ENCODE results near the gene ARHGEF37. TPM values are rescaled to one million over a fixed set of nuclear protein-coding genes. Genes with fewer than 3 reads are reported as not detected.
"Not testable (repeated sequence)": the region's sequence is repeated elsewhere in the genome, so short reads cannot be mapped to it uniquely, and the experiment has no call there.

The ARHGEF37 gene
- total and polyA plus RNA-seq, 8 donors = 4.2 to 7.3 (median 5.2) TPM

- no peaks in the 10 kb centered on the region for H3K27me3 ChIP-seq
- H3K4me3 ChIP-seq = no peak overlapping the region
- TF ChIP-seq CTCF (IDR thresholded peaks at IDR 0.05) = no peak
- H3K27ac ChIP-seq = no peak overlapping the region
- H3K36me3 ChIP-seq = no peaks in the 10 kb centered on the region
- no peak for ATAC-seq
- intact Hi-C loops (cut with DNase I) = no loop called here
- peaks cover 0 to 8% of the 10 kb centered on the region in 2 donors for H3K4me1 ChIP-seq
- no peaks in the 10 kb centered on the region for H3K9me3 ChIP-seq
- no peak for DNase-seq
Measured at GRCh38 chr5:149588936-149589335, 7.6 kb downstream of the ARHGEF37 start.

- no peaks in the 10 kb centered on the region for H3K36me3 ChIP-seq
- no peak overlapping the region for H3K27ac ChIP-seq
- TF ChIP-seq CTCF (IDR thresholded peaks at IDR 0.05) = no peak
Measured at GRCh38 chr5:149593370-149593769, 12.1 kb downstream of the ARHGEF37 start.

GRCh38 chr5:149594206-149594895 lies 13.1 kb downstream of the ARHGEF37 start:
- intact Hi-C loops (cut with DNase I) = no loop called here
- Histone ChIP-seq H3K27ac (no peak overlapping the region), H3K4me3 (no peak overlapping the region), H3K4me1 (no peaks in the 10 kb centered on the region), H3K36me3 (no peaks in the 10 kb centered on the region), H3K27me3 (no peaks in the 10 kb centered on the region), H3K9me3 (no peaks in the 10 kb centered on the region)
- ATAC-seq (no peak), DNase-seq (no peak)
- TF ChIP-seq CTCF (IDR thresholded peaks at IDR 0.05) = no peak

More at GRCh38 chr5:149593370-149593769, 12.1 kb downstream of the ARHGEF37 start:
- Histone ChIP-seq H3K27me3 (no peaks in the 10 kb centered on the region), H3K4me1 (no peaks in the 10 kb centered on the region), H3K4me3 (no peak overlapping the region), H3K9me3 (no peaks in the 10 kb centered on the region)
- intact Hi-C loops (cut with DNase I) = no loop called here
- ATAC-seq (no peak), DNase-seq (no peak)

- H3K27me3 ChIP-seq; DNase-seq; H3K9me3 ChIP-seq; intact Hi-C loops (cut with DNase I); H3K36me3 ChIP-seq; ATAC-seq; H3K4me3 ChIP-seq; H3K4me1 ChIP-seq: not testable (repeated sequence)
- peak overlapping the region in 1 of 2 donors; percentile 30 for H3K27ac ChIP-seq
Measured at GRCh38 chr5:149595105-149595504, 13.8 kb downstream of the ARHGEF37 start.

GRCh38 chr5:149596712-149597111 lies 15.4 kb downstream of the ARHGEF37 start:
- H3K4me1 ChIP-seq = no peaks in the 10 kb centered on the region
- H3K36me3 ChIP-seq = no peaks in the 10 kb centered on the region
- H3K9me3 ChIP-seq = no peaks in the 10 kb centered on the region
- DNase-seq = no peak
- intact Hi-C loops (cut with DNase I) = no loop called here
- TF ChIP-seq CTCF (IDR thresholded peaks at IDR 0.05) = no peak
- H3K4me3 ChIP-seq = no peak overlapping the region
- H3K27ac ChIP-seq = peak overlapping the region in 1 of 2 donors; percentile 46
- H3K27me3 ChIP-seq = no peaks in the 10 kb centered on the region
- peak; percentile 29 for ATAC-seq

- DNase-seq (no peak), ATAC-seq (no peak)
- no peak for TF ChIP-seq CTCF (IDR thresholded peaks at IDR 0.05)
- H3K4me1 ChIP-seq = no peaks in the 10 kb centered on the region
- peak overlapping the region in 1 of 2 donors; percentile 45 for H3K27ac ChIP-seq
- no peaks in the 10 kb centered on the region for H3K9me3 ChIP-seq
- no peak overlapping the region for H3K4me3 ChIP-seq
- H3K27me3 ChIP-seq = no peaks in the 10 kb centered on the region
- no peaks in the 10 kb centered on the region for H3K36me3 ChIP-seq
- intact Hi-C loops (cut with DNase I) = no loop called here
Measured at GRCh38 chr5:149597618-149598017, 16.3 kb downstream of the ARHGEF37 start.

- H3K36me3 ChIP-seq; H3K27me3 ChIP-seq; DNase-seq; intact Hi-C loops (cut with DNase I); H3K4me1 ChIP-seq; ATAC-seq; H3K9me3 ChIP-seq; H3K4me3 ChIP-seq: not testable (repeated sequence)
- peak overlapping the region in 1 of 2 donors; percentile 45 for H3K27ac ChIP-seq
Measured at GRCh38 chr5:149598234-149598633, 16.9 kb downstream of the ARHGEF37 start.
